OCI-LY1 (cell line): ENCODE results near the gene ETV1.

Experiments
- H2AFZ ChIP-seq: fragments of 200-600 bp; sonication (generic), shearing (Covaris generic); 2 replicates; pipeline ENCODE4 v1.6.0; 2014; ENCODE audit warnings: antibody characterized with exemption, mild to moderate bottlenecking, low read length
- H3F3A ChIP-seq: fragments of 200-600 bp; sonication (generic), shearing (Covaris generic); 2 replicates; pipeline ENCODE4 v1.6.0; 2014; ENCODE audit warnings: mild to moderate bottlenecking, antibody characterized with exemption, low read length, moderate library complexity; ENCODE audit not compliant: insufficient read depth
- H3K27ac ChIP-seq: fragments of 200-600 bp; sonication (generic); 2 replicates; pipeline ENCODE4 v1.5.1; 2014; ENCODE audit warnings: low read length, mixed run types, mild to moderate bottlenecking, low read depth; ENCODE audit not compliant: poor library complexity, severe bottlenecking
- H3K27me3 ChIP-seq: fragments of 200-600 bp; sonication (generic); 2 replicates; pipeline ENCODE4 v1.6.0; 2014; ENCODE audit warnings: antibody characterized with exemption, mild to moderate bottlenecking, low read length, moderate library complexity; ENCODE audit not compliant: insufficient read depth
- H3K36me3 ChIP-seq: fragments of 200-600 bp; sonication (generic); 2 replicates; pipeline ENCODE4 v1.6.1; 2014; ENCODE audit warnings: mild to moderate bottlenecking, antibody characterized with exemption, low read length, moderate library complexity, mixed read lengths; ENCODE audit not compliant: insufficient read depth
- H3K4me1 ChIP-seq: fragments of 200-600 bp; sonication (generic); 2 replicates; pipeline ENCODE4 v1.5.1; 2014; ENCODE audit warnings: mild to moderate bottlenecking, low read length, moderate library complexity; ENCODE audit not compliant: insufficient read depth, severe bottlenecking
- H3K4me2 ChIP-seq: fragments of 200-600 bp; sonication (generic), shearing (Covaris generic); 2 replicates; pipeline ENCODE4 v1.6.1; 2014; ENCODE audit warnings: low read length
- H3K4me3 ChIP-seq: fragments of 200-600 bp; sonication (generic); 2 replicates; pipeline ENCODE4 v1.5.1; 2014; ENCODE audit warnings: low read length, low read depth, mild to moderate bottlenecking, mixed read lengths; ENCODE audit not compliant: poor library complexity, severe bottlenecking
- H3K79me2 ChIP-seq: fragments of 200-600 bp; shearing (Covaris generic); 2 replicates; pipeline ENCODE4 v1.6.1; 2016; ENCODE audit warnings: mixed run types, low read length, mixed read lengths; ENCODE audit not compliant: insufficient read depth
- H3K9ac ChIP-seq: fragments of 200-600 bp; sonication (generic), shearing (Covaris generic); 2 replicates; pipeline ENCODE4 v1.6.1; 2014; ENCODE audit warnings: mild to moderate bottlenecking, low read length, mixed read lengths
- H3K9me2 ChIP-seq: fragments of 200-600 bp; sonication (generic), shearing (Covaris generic); 2 replicates; pipeline ENCODE4 v1.6.1; 2014; ENCODE audit warnings: low read depth, mild to moderate bottlenecking, low read length, mixed read lengths
- H3K9me3 ChIP-seq: fragments of 200-600 bp; shearing (Covaris generic); 2 replicates; pipeline ENCODE4 v1.6.1; 2014; ENCODE audit warnings: low read length, mixed read lengths
- H4K20me1 ChIP-seq: fragments of 200-600 bp; sonication (generic), shearing (Covaris generic); 2 replicates; pipeline ENCODE4 v1.6.0; 2016; ENCODE audit warnings: mild to moderate bottlenecking, low read length; ENCODE audit not compliant: insufficient read depth
- EZH2 ChIP-seq: fragments of 200-600 bp; sonication (generic), shearing (Covaris generic); IDR thresholded peaks from 2 replicates; pipeline ENCODE4 v1.8.0; 2017; ENCODE audit warnings: borderline replicate concordance, mixed run types, mild to moderate bottlenecking, antibody characterized with exemption, low read length, moderate library complexity, mixed read lengths
- TF ChIP-seq, protein P1 (sequence below): fragments of 200-600 bp; sonication (generic), shearing (Covaris generic); IDR thresholded peaks from 2 replicates; pipeline ENCODE4 v1.5.1; 2017; ENCODE audit warnings: mild to moderate bottlenecking, antibody characterized with exemption, low read length, moderate library complexity, mixed read lengths

ETV1 gene

GRCh38 chr7:14023342-14023741 lies 33.9 kb upstream of the ETV1 start:
- H4K20me1 ChIP-seq = no peaks in the 10 kb centered on the region
- no peaks in the 10 kb centered on the region for H3K36me3 ChIP-seq
- H3K9ac ChIP-seq = no peak overlapping the region
- no peaks in the 10 kb centered on the region for H3F3A ChIP-seq
- H3K9me2 ChIP-seq = no peaks in the 10 kb centered on the region
- H3K4me3 ChIP-seq = no peak overlapping the region
- H3K79me2 ChIP-seq = no peaks in the 10 kb centered on the region
- no peaks in the 10 kb centered on the region for H3K27me3 ChIP-seq
- H2AFZ ChIP-seq = 0 out of 2 replicates have a peak overlapping the region, but pooled peaks have one; percentile 32
- no peak overlapping the region for H3K27ac ChIP-seq
- H3K9me3 ChIP-seq = no peaks in the 10 kb centered on the region
- no peak for TF ChIP-seq EZH2
- TF ChIP-seq, protein P1, sequence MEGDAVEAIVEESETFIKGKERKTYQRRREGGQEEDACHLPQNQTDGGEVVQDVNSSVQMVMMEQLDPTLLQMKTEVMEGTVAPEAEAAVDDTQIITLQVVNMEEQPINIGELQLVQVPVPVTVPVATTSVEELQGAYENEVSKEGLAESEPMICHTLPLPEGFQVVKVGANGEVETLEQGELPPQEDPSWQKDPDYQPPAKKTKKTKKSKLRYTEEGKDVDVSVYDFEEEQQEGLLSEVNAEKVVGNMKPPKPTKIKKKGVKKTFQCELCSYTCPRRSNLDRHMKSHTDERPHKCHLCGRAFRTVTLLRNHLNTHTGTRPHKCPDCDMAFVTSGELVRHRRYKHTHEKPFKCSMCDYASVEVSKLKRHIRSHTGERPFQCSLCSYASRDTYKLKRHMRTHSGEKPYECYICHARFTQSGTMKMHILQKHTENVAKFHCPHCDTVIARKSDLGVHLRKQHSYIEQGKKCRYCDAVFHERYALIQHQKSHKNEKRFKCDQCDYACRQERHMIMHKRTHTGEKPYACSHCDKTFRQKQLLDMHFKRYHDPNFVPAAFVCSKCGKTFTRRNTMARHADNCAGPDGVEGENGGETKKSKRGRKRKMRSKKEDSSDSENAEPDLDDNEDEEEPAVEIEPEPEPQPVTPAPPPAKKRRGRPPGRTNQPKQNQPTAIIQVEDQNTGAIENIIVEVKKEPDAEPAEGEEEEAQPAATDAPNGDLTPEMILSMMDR = no peak
- H3K4me2 ChIP-seq = no peak overlapping the region
- H3K4me1 ChIP-seq = no peaks in the 10 kb centered on the region

GRCh38 chr7:14021069-14021468 lies 31.6 kb upstream of the ETV1 start:
- Histone ChIP-seq H2AFZ (no peak overlapping the region), H3K27ac (no peak overlapping the region), H3K4me3 (no peak overlapping the region), H3K9me2 (no peaks in the 10 kb centered on the region), H3K4me2 (no peak overlapping the region), H3K9me3 (no peaks in the 10 kb centered on the region), H3K9ac (no peak overlapping the region), H3K36me3 (no peaks in the 10 kb centered on the region), H3K4me1 (no peaks in the 10 kb centered on the region), H3K79me2 (no peaks in the 10 kb centered on the region), H3K27me3 (no peaks in the 10 kb centered on the region), H3F3A (no peaks in the 10 kb centered on the region), H4K20me1 (no peaks in the 10 kb centered on the region)
- no peak for TF ChIP-seq EZH2
- TF ChIP-seq, protein P1 = no peak

- H2AFZ ChIP-seq = no peak overlapping the region
- H4K20me1 ChIP-seq = no peaks in the 10 kb centered on the region
- H3K4me2 ChIP-seq = no peak overlapping the region
Measured at GRCh38 chr7:14020339-14020900, 31.0 kb upstream of the ETV1 start.

More at GRCh38 chr7:14020339-14020900, 31.0 kb upstream of the ETV1 start:
- no peaks in the 10 kb centered on the region for H3F3A ChIP-seq
- H3K79me2 ChIP-seq = no peaks in the 10 kb centered on the region
- no peaks in the 10 kb centered on the region for H3K4me1 ChIP-seq
- TF ChIP-seq, protein P1 = no peak
- no peak for TF ChIP-seq EZH2
- H3K27ac ChIP-seq = no peak overlapping the region
- no peaks in the 10 kb centered on the region for H3K9me3 ChIP-seq
- no peaks in the 10 kb centered on the region for H3K9me2 ChIP-seq
- no peaks in the 10 kb centered on the region for H3K27me3 ChIP-seq
- H3K36me3 ChIP-seq = no peaks in the 10 kb centered on the region
- no peak overlapping the region for H3K4me3 ChIP-seq
- no peak overlapping the region for H3K9ac ChIP-seq
